Muscle layer of colon (tissue), 2 donors: ENCODE measurements around the gene ZNF3.
A peak's percentile ranks its signal among the peaks of the same experiment; 100 is the strongest.

ENCODE experiments used
- H3K27ac ChIP-seq: one replicate; pipeline ENCODE4 v1.7.0; 2013; ENCODE audit warnings: low read depth, mild to moderate bottlenecking, low read length, moderate library complexity
- H3K27me3 ChIP-seq, 2 donors: one replicate each; pipeline ENCODE4 v1.7.0; 2013; ENCODE audit warnings: low read length in 2 of 2, mild to moderate bottlenecking in 2 of 2; ENCODE audit not compliant: insufficient read depth in 2 of 2, control insufficient read depth in 1 of 2
- H3K36me3 ChIP-seq: one replicate; pipeline ENCODE4 v1.7.0; 2013; ENCODE audit warnings: mild to moderate bottlenecking, low read length; ENCODE audit not compliant: insufficient read depth
- H3K4me1 ChIP-seq: one replicate; pipeline ENCODE4 v1.7.0; 2013; ENCODE audit warnings: mild to moderate bottlenecking, low read length; ENCODE audit not compliant: insufficient read depth
- H3K4me3 ChIP-seq, 2 donors: one replicate each; pipeline ENCODE4 v1.7.0; 2013; ENCODE audit warnings: low read length in 2 of 2, low read depth in 1 of 2, mild to moderate bottlenecking in 1 of 2, moderate library complexity in 1 of 2
- H3K9ac ChIP-seq: one replicate; pipeline ENCODE4 v1.7.0; 2013; ENCODE audit warnings: low read length
- H3K9me3 ChIP-seq: one replicate; pipeline ENCODE4 v1.7.0; 2013; ENCODE audit warnings: mild to moderate bottlenecking, low read length
- donor health status: abdominal sarcoma.
- donor health status: Adenocarcinoma of cecum.

The ZNF3 gene

GRCh38 chr7:100080907-100081534 is 502 bp downstream of the ZNF3 start:
- Histone ChIP-seq H3K27ac (peak overlapping the region; percentile 81), H3K4me3 (peak overlapping the region; percentile 81 to 95), H3K36me3 (peaks cover 18% of the 10 kb centered on the region), H3K9me3 (no peaks in the 10 kb centered on the region), H3K4me1 (peaks cover 23% of the 10 kb centered on the region), H3K9ac (peak overlapping the region; percentile 89), H3K27me3 (no peaks in the 10 kb centered on the region)

DNA sequence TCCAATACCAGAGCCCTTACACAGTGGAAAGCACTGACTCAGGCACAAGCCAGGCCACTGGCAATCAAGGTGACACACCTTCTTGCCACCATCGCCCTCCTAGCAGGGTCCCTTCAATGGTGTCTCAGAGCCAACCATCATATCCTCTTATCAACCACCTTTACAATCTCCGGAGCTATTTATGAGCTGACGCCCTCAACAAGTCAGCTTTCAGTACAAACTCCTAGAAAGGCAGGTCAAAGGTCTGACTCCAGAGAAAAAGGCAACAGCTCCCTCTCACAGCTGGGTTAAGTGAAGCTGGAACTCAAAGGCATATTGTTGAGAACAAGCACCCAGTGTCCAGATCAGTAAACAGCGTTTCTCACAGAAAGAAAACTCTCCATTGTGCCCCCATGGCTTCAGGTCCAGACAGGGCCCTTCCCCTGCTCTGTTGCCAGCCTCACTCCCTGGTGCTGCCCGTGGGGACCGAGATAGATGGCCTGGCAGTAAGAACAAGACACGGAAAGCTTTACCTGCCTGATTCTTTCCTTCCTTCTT is 2.4 kb downstream of the ZNF3 start:
- no peak overlapping the region for H3K27ac ChIP-seq
- H3K9me3 ChIP-seq = no peaks in the 10 kb centered on the region
- H3K27me3 ChIP-seq = no peaks in the 10 kb centered on the region
- H3K4me3 ChIP-seq = no peak overlapping the region
- H3K9ac ChIP-seq = no peak overlapping the region
- peaks cover 37% of the 10 kb centered on the region for H3K36me3 ChIP-seq
- H3K4me1 ChIP-seq = peaks cover 17% of the 10 kb centered on the region

DNA sequence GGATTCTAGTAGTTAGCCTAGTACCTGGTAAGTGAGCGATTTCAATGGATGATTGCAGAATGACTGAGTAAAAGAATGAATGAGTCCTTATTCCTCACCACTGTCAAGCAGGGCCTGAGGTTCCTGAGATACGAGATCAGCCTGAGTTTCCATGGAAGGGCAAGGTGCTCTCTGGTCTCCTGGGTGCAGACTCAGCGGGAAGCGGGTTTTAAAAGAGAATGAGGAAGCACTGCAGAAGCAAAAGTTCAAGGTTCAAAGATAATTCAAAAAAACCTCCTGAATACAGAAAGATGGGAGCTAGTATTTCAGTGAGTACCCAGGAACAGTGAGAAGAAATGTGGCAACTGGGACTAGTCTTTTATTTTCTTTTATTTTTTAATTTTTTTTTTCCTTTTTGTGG is 4.3 kb downstream of the ZNF3 start:
- Histone ChIP-seq H3K27ac (no peak overlapping the region), H3K9ac (no peak overlapping the region)

GRCh38 chr7:100075418-100075817 is 6.1 kb downstream of the ZNF3 start:
- peaks cover 74% of the 10 kb centered on the region for H3K36me3 ChIP-seq
- no peak overlapping the region for H3K27ac ChIP-seq
- peaks cover 17% of the 10 kb centered on the region for H3K9me3 ChIP-seq
- no peak overlapping the region for H3K9ac ChIP-seq
- peaks cover 12% of the 10 kb centered on the region for H3K4me1 ChIP-seq
- H3K4me3 ChIP-seq = no peak overlapping the region
- H3K27me3 ChIP-seq = no peaks in the 10 kb centered on the region

More for the DNA sequence above, 4.3 kb downstream of the ZNF3 start:
- peaks cover 56% of the 10 kb centered on the region for H3K36me3 ChIP-seq
- no peaks in the 10 kb centered on the region for H3K27me3 ChIP-seq
- peaks cover 17% of the 10 kb centered on the region for H3K4me1 ChIP-seq
- H3K9me3 ChIP-seq = no peaks in the 10 kb centered on the region
- H3K4me3 ChIP-seq = no peak overlapping the region

DNA sequence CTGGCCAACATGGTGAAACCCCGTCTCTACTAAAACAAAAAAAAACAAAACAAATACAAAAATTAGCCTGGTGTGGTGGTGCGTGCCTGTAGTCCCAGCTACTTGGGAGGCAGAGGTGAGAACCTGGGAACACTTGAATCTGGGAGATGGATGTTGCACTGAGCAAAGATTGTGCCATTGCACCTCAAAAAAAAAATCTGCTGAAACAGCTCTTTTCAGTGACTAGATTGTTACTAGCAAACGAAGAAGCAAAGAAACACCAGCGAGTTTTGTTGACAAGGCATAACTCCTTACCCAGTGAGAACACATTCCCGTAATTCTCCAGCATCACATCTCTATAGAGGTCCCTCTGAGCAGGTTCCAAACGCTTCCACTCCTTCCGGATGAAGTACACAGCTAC is 6.7 kb downstream of the ZNF3 start:
- Histone ChIP-seq H3K27me3 (no peaks in the 10 kb centered on the region), H3K4me3 (no peak overlapping the region), H3K27ac (no peak overlapping the region), H3K9me3 (peaks cover 17% of the 10 kb centered on the region), H3K36me3 (peaks cover 80% of the 10 kb centered on the region), H3K9ac (no peak overlapping the region), H3K4me1 (peaks cover 7% of the 10 kb centered on the region)

- no peak overlapping the region for H3K27ac ChIP-seq
- H3K4me3 ChIP-seq = no peak overlapping the region
- H3K27me3 ChIP-seq = no peaks in the 10 kb centered on the region
- peaks cover 17% of the 10 kb centered on the region for H3K9me3 ChIP-seq
- H3K36me3 ChIP-seq = peaks cover 73% of the 10 kb centered on the region
- no peak overlapping the region for H3K9ac ChIP-seq
- no peaks in the 10 kb centered on the region for H3K4me1 ChIP-seq
Measured at GRCh38 chr7:100072462-100072861, 9.1 kb downstream of the ZNF3 start.

DNA sequence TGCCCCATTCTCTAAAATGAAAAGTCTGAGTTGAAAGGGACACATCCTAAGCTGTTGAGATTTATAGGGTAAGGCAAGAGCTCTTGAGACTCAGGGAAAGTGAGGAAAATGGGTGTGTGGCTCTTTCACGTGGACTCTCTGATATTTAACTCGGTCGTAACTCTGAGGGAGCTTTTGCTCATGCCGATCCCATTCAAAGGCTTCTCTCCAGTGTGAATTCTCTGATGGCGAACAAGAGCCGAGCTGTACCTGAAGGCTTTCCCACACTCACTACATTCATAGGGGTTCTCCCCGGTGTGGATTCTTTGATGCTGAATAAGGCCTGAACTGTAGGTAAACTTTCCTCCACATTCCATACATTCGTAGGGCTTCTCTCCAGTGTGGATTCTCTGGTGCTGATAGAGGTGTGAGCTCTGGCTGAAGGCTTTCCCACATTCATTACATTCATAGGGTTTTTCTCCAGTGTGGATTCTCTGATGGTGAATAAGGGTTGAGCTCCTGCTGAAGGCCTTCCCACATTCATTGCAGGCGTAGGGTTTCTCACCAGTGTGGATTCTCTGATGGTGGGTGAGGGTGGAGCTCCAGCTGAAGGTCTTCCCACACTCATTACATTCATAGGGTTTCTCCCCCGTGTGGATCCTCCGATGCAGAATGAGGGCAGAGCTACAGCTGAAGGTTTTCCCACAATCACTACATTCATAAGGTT is 10.4 kb downstream of the ZNF3 start:
- Histone ChIP-seq H3K27ac (no peak overlapping the region), H3K9ac (no peak overlapping the region), H3K27me3 (no peaks in the 10 kb centered on the region), H3K9me3 (peaks cover 17% of the 10 kb centered on the region), H3K36me3 (peaks cover 66% of the 10 kb centered on the region), H3K4me3 (peak overlapping the region in 1 of 2 donors; percentile 10), H3K4me1 (peaks cover 2% of the 10 kb centered on the region)

- H3K9me3 ChIP-seq = peaks cover 17% of the 10 kb centered on the region
- H3K4me3 ChIP-seq = no peak overlapping the region
- no peak overlapping the region for H3K27ac ChIP-seq
- H3K36me3 ChIP-seq = peaks cover 55% of the 10 kb centered on the region
- H3K9ac ChIP-seq = no peak overlapping the region
- H3K4me1 ChIP-seq = peaks cover 14% of the 10 kb centered on the region
- no peaks in the 10 kb centered on the region for H3K27me3 ChIP-seq
Measured at GRCh38 chr7:100069991-100070390, 11.5 kb downstream of the ZNF3 start.

- H3K27ac ChIP-seq = no peak overlapping the region
- H3K36me3 ChIP-seq = peaks cover 40% of the 10 kb centered on the region
- no peaks in the 10 kb centered on the region for H3K27me3 ChIP-seq
Measured at GRCh38 chr7:100066953-100067352, 14.6 kb downstream of the ZNF3 start.

DNA sequence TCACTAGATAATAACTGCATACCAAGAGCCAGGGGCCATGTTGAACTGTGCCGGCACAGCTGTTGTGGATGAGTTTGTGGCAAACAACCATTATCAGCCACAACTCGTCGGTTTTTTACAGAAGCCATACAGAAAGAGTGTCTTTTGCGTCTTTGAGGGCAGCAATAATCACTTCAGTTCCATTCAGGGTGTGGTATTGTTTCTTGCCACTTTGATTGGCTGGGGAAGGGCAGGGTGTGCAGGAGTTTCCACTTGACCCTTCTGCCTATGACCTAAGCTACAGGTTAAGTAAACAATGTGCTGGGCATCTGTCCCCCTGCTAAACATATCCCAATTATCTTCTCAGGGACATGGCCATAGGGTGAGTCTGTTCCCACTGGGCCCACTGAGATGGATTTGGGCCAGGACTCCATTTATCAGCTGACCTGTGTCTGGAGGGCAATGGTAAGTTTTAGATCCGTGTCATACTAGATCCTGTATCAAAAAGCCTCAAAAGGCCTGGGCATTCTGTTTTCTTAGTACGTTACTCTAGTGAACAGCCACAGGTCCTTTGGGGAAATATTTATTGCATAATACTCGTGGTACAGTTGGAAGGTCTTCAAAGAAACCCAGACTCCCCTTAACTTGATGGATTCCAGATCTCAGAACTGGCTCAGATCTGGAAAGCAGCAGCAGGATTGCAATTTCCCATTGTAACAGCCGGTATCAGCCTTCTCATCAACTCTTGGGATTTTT is 15.9 kb downstream of the ZNF3 start:
- no peak overlapping the region for H3K9ac ChIP-seq
- H3K27ac ChIP-seq = peak overlapping the region; percentile 75
- peaks cover 2% of the 10 kb centered on the region for H3K9me3 ChIP-seq
- H3K36me3 ChIP-seq = peaks cover 38% of the 10 kb centered on the region
- peaks cover 15% of the 10 kb centered on the region for H3K4me1 ChIP-seq
- no peak overlapping the region for H3K4me3 ChIP-seq
- no peaks in the 10 kb centered on the region for H3K27me3 ChIP-seq

More at GRCh38 chr7:100066953-100067352, 14.6 kb downstream of the ZNF3 start:
- Histone ChIP-seq H3K4me3 (no peak overlapping the region), H3K9ac (no peak overlapping the region), H3K4me1 (peaks cover 15% of the 10 kb centered on the region), H3K9me3 (peaks cover 15% of the 10 kb centered on the region)

DNA sequence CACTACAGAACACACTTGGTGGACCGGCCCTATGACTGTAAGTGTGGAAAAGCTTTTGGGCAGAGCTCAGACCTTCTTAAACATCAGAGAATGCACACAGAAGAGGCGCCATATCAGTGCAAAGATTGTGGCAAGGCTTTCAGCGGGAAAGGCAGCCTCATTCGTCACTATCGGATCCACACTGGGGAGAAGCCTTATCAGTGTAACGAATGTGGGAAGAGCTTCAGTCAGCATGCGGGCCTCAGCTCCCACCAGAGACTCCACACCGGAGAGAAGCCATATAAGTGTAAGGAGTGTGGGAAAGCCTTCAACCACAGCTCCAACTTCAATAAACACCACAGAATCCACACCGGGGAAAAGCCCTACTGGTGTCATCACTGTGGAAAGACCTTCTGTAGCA is 17.4 kb downstream of the ZNF3 start:
- no peak overlapping the region for H3K4me3 ChIP-seq
- H3K9me3 ChIP-seq = no peaks in the 10 kb centered on the region
- no peak overlapping the region for H3K27ac ChIP-seq
- peaks cover 30% of the 10 kb centered on the region for H3K36me3 ChIP-seq
- no peak overlapping the region for H3K9ac ChIP-seq
- no peaks in the 10 kb centered on the region for H3K27me3 ChIP-seq
- peaks cover 15% of the 10 kb centered on the region for H3K4me1 ChIP-seq
